Psoas muscle (tissue), 8 donors: ENCODE data around the gene RASEF. TPM values are rescaled to one million over a fixed set of nuclear protein-coding genes. Genes with fewer than 3 reads are reported as not detected.

Source experiments
- ATAC-seq, 4 donors: fragments of 200-7000 bp; cut with Tn5 transposase; one replicate each; pipeline ENCODE4 v1.9.1; 2020; ENCODE audit warnings: moderate library complexity in 3 of 4, mild to moderate bottlenecking in 2 of 4
- DNase-seq, 2 donors: peaks; one replicate each; pipeline ENCODE4 v3.0.0-alpha.2; 2020
- H3K27ac ChIP-seq: fragments of 200-600 bp; one replicate; pipeline ENCODE4 v1.8.0; 2022
- H3K27me3 ChIP-seq, 3 donors: fragments of 200-600 bp in 1 of 3; one replicate each; pipeline versions ENCODE4 v1.6.1 to v1.8.0; 2013 to 2022; ENCODE audit warnings: low read length in 2 of 3, mild to moderate bottlenecking in 2 of 3, moderate library complexity in 1 of 3; ENCODE audit not compliant: insufficient read depth in 3 of 3
- H3K36me3 ChIP-seq, 2 donors: fragments of 200-600 bp in 1 of 2; one replicate each; pipeline versions ENCODE4 v1.6.1 to v1.8.0; 2013 to 2022; ENCODE audit warnings: low read depth in 1 of 2, mild to moderate bottlenecking in 1 of 2, moderate library complexity in 1 of 2; ENCODE audit not compliant: insufficient read depth in 1 of 2
- H3K4me1 ChIP-seq: fragments of 200-600 bp; one replicate; pipeline ENCODE4 v1.8.0; 2022
- H3K4me3 ChIP-seq: fragments of 200-600 bp; one replicate; pipeline ENCODE4 v1.8.0; 2022; ENCODE audit warnings: mild to moderate bottlenecking
- H3K9me3 ChIP-seq: fragments of 200-600 bp; one replicate; pipeline ENCODE4 v1.8.0; 2022
- CTCF ChIP-seq: fragments of 200-600 bp; IDR thresholded peaks from one replicate; pipeline ENCODE4 v1.8.0; 2022; ENCODE audit warnings: antibody characterized with exemption
- WGBS, 3 donors: extraction: QIAGEN DNeasy Blood & Tissue Kit; methylation state at CpG; one replicate each; pipeline versions ENCODE4 v1.1.6 to v1.1.7; 2013; 5-methylcytosine and 5-hydroxymethylcytosine counted together
- intact Hi-C, 2 donors: fragments of 100-400 bp; cut with DNase I; formaldehyde crosslinking; loops; one replicate each; pipeline versions ENCODE4 v1.11.0 to v1.14.2; 2022
- polyA plus RNA-seq, 3 donors: library from polyadenylated mRNA; stranded (reverse); fragments of 200-250 nt; gene quantifications; one replicate each; pipeline ENCODE4 v1.2.3, GENCODE V29; 2013
- total RNA-seq, 4 donors: library from RNA; stranded (reverse); fragmentation: NEBNext Ultra II Directional in 2 of 4; extraction: Animal tissue kit (Norgen Biotek cat#: 25700) in 2 of 4; gene quantifications; one replicate each; pipeline versions ENCODE4 v1.2.1 to v1.2.4, GENCODE V29; 2021 to 2023
- donor health status: healthy with polysubstance abuse.
- donor health status: DM: no; HTN: no; CAD: no; lungs with moderate emphysema.
- donor health status: Bipolar disorder and iron deficiency.
- donor health status: healthy.
- donor health status: DM: yes; HTN: yes; CAD: no.
- donor health status: DM: no; HTN: no; CAD: no.
- donor health status: DM: no; HTN: no; CAD: no.
- donor health status: DM: yes; HTN: yes; CAD: no.

RASEF gene
- total and polyA plus RNA-seq, 7 donors: 0.01 to 0.11 (median 0.06) TPM; not detected in 1

- TF ChIP-seq CTCF: no peak
- 90 to 93% (median 91%) methylated on average over 3 of the region's 3 CpGs for WGBS, 3 donors
- H3K4me3 ChIP-seq: no peak overlapping the region
- intact Hi-C loops: no loop called here
- no peaks in the 10 kb centered on the region for H3K36me3 ChIP-seq
- ATAC-seq (no peak), DNase-seq (no peak)
- H3K4me1 ChIP-seq: no peaks in the 10 kb centered on the region
- H3K9me3 ChIP-seq: peaks cover 6% of the 10 kb centered on the region
- H3K27me3 ChIP-seq: no peaks in the 10 kb centered on the region
- no peak overlapping the region for H3K27ac ChIP-seq
Observed at GRCh38 chr9:82972446-82972845, 90.5 kb downstream of the RASEF start.

GRCh38 chr9:82970359-82970758 is 92.6 kb downstream of the RASEF start:
- no peaks in the 10 kb centered on the region for H3K36me3 ChIP-seq
- ATAC-seq (no peak), DNase-seq (no peak)
- H3K27ac ChIP-seq: no peak overlapping the region
- H3K4me1 ChIP-seq: no peaks in the 10 kb centered on the region
- TF ChIP-seq CTCF: no peak
- H3K4me3 ChIP-seq: no peak overlapping the region
- 79 to 85% (median 83%) methylated on average over 3 of the region's 3 CpGs for WGBS, 3 donors
- H3K9me3 ChIP-seq: peaks cover 6% of the 10 kb centered on the region
- no peaks in the 10 kb centered on the region for H3K27me3 ChIP-seq
- intact Hi-C loops: no loop called here

- no peak for TF ChIP-seq CTCF
- DNase-seq: no peak
- H3K27ac ChIP-seq: no peak overlapping the region
- H3K36me3 ChIP-seq: no peaks in the 10 kb centered on the region
- 83 to 88% (median 84%) methylated on average over 4 of the region's 4 CpGs for WGBS, 3 donors
- no peaks in the 10 kb centered on the region for H3K4me1 ChIP-seq
- peaks cover 6% of the 10 kb centered on the region for H3K9me3 ChIP-seq
- no peaks in the 10 kb centered on the region for H3K27me3 ChIP-seq
- H3K4me3 ChIP-seq: no peak overlapping the region
- intact Hi-C loops: no loop called here
- no peak for ATAC-seq
Observed at GRCh38 chr9:82969291-82969690, 93.7 kb downstream of the RASEF start.

GRCh38 chr9:82968816-82969215 is 94.1 kb downstream of the RASEF start:
- DNase-seq (no peak), ATAC-seq (no peak)
- Histone ChIP-seq H3K27ac (no peak overlapping the region), H3K36me3 (no peaks in the 10 kb centered on the region), H3K4me3 (no peak overlapping the region), H3K4me1 (no peaks in the 10 kb centered on the region), H3K9me3 (peaks cover 6% of the 10 kb centered on the region), H3K27me3 (no peaks in the 10 kb centered on the region)
- intact Hi-C loops: no loop called here
- 85 to 95% (median 89%) methylated on average over 1 of the region's 1 CpG for WGBS, 3 donors
- no peak for TF ChIP-seq CTCF

- 52 to 68% (median 55%) methylated on average over 3 of the region's 3 CpGs for WGBS, 3 donors
- intact Hi-C loops: no loop called here
- TF ChIP-seq CTCF: no peak
Observed at GRCh38 chr9:82968388-82968787, 94.6 kb downstream of the RASEF start.

More at GRCh38 chr9:82968388-82968787, 94.6 kb downstream of the RASEF start:
- no peaks in the 10 kb centered on the region for H3K4me1 ChIP-seq
- no peak overlapping the region for H3K27ac ChIP-seq
- no peak for DNase-seq
- H3K9me3 ChIP-seq: peaks cover 6% of the 10 kb centered on the region
- ATAC-seq: no peak
- no peak overlapping the region for H3K4me3 ChIP-seq
- H3K36me3 ChIP-seq: no peaks in the 10 kb centered on the region
- no peaks in the 10 kb centered on the region for H3K27me3 ChIP-seq
